SIG-M5 (cell line): ENCODE data around the gene KLHL34.

ENCODE experiments used
- DNase-seq: peaks from one replicate; lab custom pipeline; 2025; lab: John Stamatoyannopoulos, UW

Gene KLHL34, protein sequence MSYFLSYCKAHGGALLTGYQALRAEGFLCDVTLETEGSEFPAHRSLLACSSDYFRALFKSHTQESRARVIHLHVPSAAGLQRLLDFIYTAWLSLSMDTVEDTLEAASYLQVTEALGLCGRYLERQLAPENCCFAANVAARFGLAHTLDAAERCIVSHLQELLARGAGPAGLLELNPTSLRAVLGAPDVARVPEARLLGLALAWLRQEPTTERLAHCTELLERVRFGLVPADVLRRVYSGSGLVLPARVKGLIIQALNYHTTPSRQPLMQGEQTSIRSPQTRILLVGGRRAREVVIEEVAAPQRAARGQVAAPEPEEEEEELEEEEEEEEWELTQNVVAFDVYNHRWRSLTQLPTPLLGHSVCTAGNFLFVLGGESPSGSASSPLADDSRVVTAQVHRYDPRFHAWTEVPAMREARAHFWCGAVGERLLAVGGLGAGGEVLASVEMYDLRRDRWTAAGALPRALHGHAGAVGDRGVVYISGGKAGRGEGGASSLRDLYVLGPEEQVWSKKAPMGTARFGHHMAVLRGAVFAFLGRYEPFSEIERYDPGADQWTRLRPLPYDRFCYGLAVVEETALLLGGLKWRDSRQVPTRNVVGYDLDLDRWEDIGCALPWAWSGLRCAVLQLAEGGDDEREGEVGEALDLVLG

GRCh38 chrX:21658152-21658737, at the start of gene KLHL34:
Gene KLHL34 (minus strand): TSS chrX:21658330. CDS start chrX:21657788, 542 bp downstream.
- DNase-seq = no peak

GRCh38 chrX:21705225-21705624, 47.1 kb upstream of the KLHL34 start:
- DNase-seq = no peak

- no peak for DNase-seq
Measured at GRCh38 chrX:21702725-21703124, 44.6 kb upstream of the KLHL34 start.

DNA sequence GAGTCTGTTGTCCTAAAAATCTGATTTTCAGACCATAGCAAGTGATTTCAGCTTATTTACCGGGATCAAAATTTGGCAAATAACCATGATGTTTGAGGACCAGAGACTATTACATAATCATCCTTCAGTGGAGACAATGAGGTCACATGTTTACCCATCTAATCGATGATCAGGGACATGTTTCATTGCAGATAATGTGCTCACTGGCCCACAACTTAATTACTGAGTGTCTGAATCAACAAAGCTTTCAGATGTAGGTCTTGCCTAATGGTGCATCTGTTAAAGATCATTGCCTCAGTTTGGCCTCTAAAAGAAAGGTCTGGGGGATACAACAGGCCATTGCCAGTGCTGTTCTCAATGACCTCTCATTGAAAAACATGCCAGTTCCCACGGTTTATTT, 42.8 kb upstream of the KLHL34 start:
- no peak for DNase-seq

- no peak for DNase-seq
Measured at GRCh38 chrX:21700275-21700674, 42.1 kb upstream of the KLHL34 start.

GRCh38 chrX:21699136-21699535, 41.0 kb upstream of the KLHL34 start:
- no peak for DNase-seq

GRCh38 chrX:21698272-21698671, 40.1 kb upstream of the KLHL34 start:
- peak; percentile 23 for DNase-seq

DNA sequence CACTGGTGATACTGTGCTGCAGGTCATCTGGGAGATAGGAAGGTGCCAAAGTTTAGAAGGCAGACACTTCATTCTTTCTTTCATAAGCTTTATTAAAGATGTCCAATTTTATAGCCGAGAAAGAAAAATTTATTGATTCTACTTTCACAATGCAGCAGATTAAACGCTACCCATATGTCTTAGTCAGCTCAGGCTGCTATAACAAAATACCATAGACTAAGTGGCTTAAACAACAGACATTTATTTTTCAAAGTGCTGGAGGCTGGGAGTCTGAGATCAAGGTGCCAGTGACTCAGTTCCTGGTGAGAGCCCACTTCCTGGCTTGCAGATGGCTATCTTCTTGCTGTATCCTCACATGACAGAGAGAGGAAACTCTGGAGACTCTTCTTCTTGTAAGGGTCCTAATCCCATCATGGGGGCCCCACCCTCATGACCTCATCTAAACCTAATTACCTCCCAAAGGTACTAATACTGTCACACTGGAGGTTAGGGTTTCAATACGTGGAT, 33.4 kb upstream of the KLHL34 start:
- DNase-seq = no peak

GRCh38 chrX:21683941-21684340, 25.8 kb upstream of the KLHL34 start:
- no peak for DNase-seq

DNA sequence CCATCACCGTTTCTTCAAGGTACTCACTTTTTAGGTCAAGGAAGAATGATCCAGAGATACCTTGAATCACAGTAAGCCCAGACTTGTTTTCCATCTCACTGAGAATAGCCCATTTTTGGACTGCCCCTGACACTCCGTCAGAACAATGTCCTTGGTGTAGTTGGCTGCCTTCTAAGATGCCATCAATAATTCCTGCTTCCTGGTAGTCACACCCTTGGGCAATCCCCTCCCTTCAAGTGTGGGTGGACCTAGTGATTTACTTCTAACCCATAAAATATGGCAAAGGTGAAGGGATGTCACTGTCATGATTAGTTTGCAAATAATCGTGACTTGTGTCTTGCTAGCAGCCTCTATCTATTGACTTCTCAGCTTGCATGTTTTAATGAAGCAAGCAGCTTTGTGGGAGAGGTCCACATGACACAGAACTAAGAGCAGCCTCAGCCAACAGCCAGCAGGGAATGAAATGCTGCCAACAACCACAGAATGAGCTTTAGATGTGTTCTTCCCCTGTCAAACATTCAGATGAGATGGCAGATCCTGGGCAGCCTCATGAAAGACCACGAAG, 20.0 kb upstream of the KLHL34 start:
- no peak for DNase-seq

DNA sequence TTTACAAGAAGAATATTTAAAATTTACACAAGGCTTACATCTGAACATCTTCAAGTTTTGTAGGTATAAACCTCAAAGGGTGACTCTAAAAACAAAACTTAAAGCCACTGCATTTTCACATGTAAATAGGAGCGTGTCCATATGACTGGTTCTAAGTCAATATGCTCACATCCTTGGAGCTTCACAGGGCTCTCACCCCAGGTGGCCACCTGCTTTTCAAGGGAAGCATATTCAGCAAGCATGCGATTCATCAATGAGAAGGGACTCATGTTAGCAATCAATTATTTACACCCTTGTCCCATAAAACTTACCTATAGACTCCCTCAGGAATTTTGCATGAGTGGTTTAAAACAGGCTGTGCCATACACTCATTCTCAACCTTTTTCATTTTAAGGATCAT, 17.8 kb upstream of the KLHL34 start:
- DNase-seq = no peak

DNA sequence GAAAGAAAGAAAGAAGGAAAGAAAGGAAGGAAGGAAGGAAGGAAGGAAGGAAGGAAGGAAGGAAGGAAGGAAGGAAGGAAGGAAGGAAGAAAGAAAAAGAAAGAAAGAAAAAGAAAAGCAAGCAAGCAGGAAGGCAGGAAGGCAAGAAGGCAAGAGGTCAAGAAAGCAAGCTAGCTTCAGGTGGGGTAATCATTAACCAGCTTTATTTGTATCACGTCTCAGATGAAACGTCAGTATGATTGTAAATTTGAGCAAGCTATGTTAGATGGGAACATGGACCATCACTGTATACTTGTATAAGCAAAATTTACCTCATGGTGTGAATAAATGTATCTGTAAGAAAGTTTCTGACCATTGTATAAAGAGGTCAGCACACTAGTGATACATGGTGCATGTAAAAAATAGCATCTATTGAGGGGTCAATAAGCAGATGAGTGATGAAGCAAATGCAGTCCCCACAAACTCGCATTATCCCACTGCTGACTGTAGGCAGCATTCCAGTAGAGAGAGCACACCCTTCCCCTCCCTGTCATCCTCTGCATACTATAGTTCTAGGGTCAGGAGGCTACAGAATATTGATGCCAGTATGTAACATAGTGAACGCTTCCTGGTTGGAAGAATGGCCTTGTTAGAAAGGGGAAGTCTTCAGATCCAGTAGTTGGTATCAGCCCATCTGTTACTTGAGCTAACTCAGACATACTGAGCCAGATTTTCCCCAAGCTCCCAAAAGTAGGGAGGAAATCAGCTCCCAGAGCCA, 16.5 kb upstream of the KLHL34 start:
- DNase-seq = no peak

DNA sequence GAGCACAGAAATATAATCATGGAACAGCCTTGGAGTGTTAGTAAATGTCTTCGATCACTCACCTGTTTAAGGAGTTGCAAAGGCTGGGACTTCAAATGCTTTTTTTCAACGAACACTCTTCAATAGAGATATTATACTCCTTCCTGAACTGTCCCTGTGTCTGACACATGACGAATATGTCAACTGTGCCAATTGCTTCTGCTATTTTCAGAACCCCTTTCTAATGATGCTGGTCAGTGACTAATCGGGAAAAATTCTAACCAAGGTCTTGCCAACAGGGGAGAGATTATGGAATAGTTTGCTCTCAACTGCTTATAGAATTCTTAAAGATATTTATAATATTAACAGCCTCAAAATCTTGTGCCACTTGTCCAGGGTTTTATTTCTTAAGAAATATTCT, 8.5 kb upstream of the KLHL34 start:
- no peak for DNase-seq

DNA sequence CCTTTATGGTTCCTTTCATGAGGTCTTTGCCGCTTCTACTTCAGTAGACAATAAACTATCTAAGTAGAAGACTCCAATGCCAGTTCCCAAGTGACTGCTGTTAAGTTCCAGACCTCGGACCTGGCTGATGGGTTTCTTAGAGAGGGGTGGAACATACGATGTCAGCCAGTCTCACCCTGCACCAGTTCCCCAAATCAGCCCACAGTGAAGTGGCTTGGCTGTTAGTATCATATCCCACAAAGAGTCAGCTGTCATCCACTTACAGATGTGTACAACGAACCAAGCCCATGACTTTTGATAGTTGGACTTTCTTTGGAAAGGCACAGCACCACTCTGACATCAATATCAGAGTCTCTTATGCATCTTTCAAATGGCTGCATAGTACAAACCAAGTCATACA, 8.1 kb upstream of the KLHL34 start:
- DNase-seq = no peak

- no peak for DNase-seq
Measured at GRCh38 chrX:21662761-21663160, 4.6 kb upstream of the KLHL34 start.

GRCh38 chrX:21661316-21661715, 3.2 kb upstream of the KLHL34 start:
- no peak for DNase-seq

DNA sequence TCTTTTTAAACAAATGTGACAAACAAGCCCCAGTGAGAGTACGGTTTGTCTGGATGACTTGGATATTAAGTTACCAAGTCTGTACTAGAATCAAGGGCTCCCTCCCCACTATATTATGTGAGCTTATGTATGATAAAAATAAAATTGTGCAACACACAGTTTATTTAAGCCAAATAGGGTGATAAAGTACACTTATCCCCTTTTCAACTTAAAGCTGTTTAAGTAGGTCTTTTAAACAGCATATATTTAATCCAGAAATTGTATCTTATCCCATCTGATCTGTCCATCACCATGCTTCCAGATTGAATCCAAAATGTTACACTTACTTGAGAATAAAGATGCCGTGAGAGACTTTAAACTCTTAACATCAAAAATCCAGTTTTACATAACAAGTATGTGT, 2.0 kb upstream of the KLHL34 start:
- no peak for DNase-seq

DNA sequence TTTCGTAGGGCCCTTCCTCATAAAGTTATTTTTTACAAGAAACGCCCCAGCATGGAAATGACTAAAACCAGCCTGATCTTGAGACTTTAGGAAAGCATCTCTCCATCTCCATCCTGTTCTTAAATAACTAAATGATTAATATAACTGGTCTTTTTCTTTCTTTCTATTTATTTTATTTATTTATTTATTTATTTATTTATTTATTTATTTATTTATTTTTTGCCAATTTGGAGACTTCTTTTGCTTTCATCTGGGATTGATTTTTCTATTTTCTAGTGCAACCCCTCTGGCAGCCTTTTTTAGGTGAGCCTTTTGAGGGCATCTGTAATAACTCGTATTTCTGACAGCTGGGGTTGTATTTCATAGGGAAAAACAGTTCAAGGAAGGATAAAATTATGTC, 1.2 kb upstream of the KLHL34 start:
- no peak for DNase-seq

GRCh38 chrX:21658746-21659145, 616 bp upstream of the KLHL34 start:
- DNase-seq = no peak

- DNase-seq = no peak
Measured at GRCh38 chrX:21657318-21658151, 595 bp downstream of the KLHL34 start.
